Measurements from ENCODE around the gene PSTPIP2. TPM values are rescaled to one million over a fixed set of nuclear protein-coding genes. Genes with fewer than 3 reads are reported as not detected.

PSTPIP2 gene
- total and polyA plus RNA-seq, 2 of the 4 experiments (the other 2 are of a cell fraction): 10.4 to 12.4 TPM

DNA sequence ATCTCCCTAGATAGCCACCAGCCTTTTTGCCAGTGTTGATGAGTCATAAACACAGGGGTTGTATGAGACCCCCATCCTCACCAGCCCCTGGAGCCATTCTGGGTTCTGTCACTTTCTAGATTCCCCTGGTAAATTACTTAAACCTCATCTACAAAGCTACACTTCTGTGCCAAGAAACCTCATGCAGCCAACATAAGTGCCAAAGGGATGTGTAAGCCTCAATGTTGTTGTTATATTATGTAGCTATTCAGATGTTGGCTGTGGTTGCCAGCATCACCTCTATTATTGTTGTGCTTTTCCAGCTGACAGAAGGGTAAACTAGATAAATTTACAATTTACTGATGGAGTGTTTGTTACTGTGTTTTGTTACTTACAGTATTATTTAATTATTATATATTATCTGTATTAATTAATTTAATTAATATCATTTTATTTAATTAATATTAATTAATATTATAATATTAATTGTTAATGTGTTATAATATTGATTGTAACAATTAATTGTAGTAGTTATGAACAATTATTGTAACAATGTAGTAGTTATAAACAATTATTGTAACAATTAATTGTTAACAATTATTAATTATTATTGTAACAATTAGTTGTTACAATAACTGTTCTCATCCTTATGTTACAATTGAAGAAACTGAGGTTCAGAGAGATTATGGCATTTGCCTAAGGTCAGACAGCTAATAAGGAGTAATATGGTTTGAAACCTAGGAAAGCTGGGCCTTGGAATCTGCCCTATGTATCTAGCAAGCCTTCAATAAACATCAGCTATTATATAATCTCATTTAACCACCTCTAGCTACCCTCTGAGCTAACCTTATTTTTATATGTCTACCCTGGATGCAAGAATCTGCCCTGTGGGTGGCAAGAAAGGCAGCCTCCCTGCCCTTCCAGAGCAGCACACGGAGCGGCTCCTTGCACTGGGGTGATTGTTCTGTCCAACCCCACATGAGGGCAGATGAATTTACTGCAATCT is 36.1 kb downstream of the PSTPIP2 start:
- TF ChIP-seq SMC3 (IDR thresholded peaks at IDR 0.05; ENCODE audit: low read depth, low read length) (no peak), RCOR1 (IDR thresholded peaks at IDR 0.05; ENCODE audit: insufficient replicate concordance, low read length) (no peak), BHLHE40 (IDR thresholded peaks at IDR 0.05; ENCODE audit: low read depth, low read length) (no peak), CHD1 (IDR thresholded peaks at IDR 0.05; ENCODE audit: low read depth, low read length) (no peak)
- WGBS, 2 experiments (ENCODE audit: extremely low coverage in 2 of 2, insufficient read length in 1 of 2): no CpG with 5 or more reads among the region's 2 CpGs
- Histone ChIP-seq H3K27ac (ENCODE audit: insufficient read depth, low read length) (no peak overlapping the region), H2AK5ac (ENCODE audit: low read depth, low read length) (no peak overlapping the region), H4K91ac (ENCODE audit: insufficient read depth, low read depth, low read length) (no peak overlapping the region), H3K79me1 (ENCODE audit: low read depth in 1 of 2, low read length in 2 of 2) (peaks cover 5 to 23% of the 10 kb centered on the region in 2 experiments; a peak in 3 of 4 replicates), H3K4me3 (ENCODE audit: insufficient read depth, low read depth, low read length) (no peak overlapping the region), H2BK20ac (ENCODE audit: low read depth, low read length) (no peak overlapping the region), H3K23ac (ENCODE audit: low read depth, low read length) (no peak overlapping the region), H2BK5ac (ENCODE audit: low read depth, low read length, poor library complexity, severe bottlenecking) (no peak overlapping the region), H4K5ac (ENCODE audit: low read depth, low read length) (no peak overlapping the region), H2AK9ac (replicated peaks; ENCODE audit: low read depth, low read length, poor library complexity) (no peak overlapping the region), H4K20me1 (ENCODE audit: insufficient read depth, low read length) (no peaks in the 10 kb centered on the region), H3K4ac (ENCODE audit: low read depth, low read length) (no peak overlapping the region), H3K36me3 (ENCODE audit: control insufficient read depth, insufficient read depth, low read length) (peaks cover 13% of the 10 kb centered on the region), H2BK15ac (ENCODE audit: low read depth, low read length) (no peak overlapping the region), H3K18ac (ENCODE audit: low read depth, low read length) (no peak overlapping the region), H3K14ac (replicated peaks; ENCODE audit: low read depth, low read length) (no peak overlapping the region), H3K27me3 (ENCODE audit: control insufficient read depth, insufficient read depth, low read length) (no peaks in the 10 kb centered on the region), H3K9me1 (ENCODE audit: insufficient read depth, low read length) (peaks cover 9% of the 10 kb centered on the region; the same call in 1 of the 2 replicates), H2BK120ac (ENCODE audit: low read depth, low read length) (no peak overlapping the region), H3K4me1 (ENCODE audit: control insufficient read depth, insufficient read depth, low read length) (no peaks in the 10 kb centered on the region; the same call in 1 of the 2 replicates), H3K4me2 (ENCODE audit: low read depth, low read length) (no peak overlapping the region), H3K9me3 (ENCODE audit: control insufficient read depth, insufficient read depth, low read length) (no peaks in the 10 kb centered on the region), H2AFZ (replicated peaks; ENCODE audit: low read length, poor library complexity) (no peak overlapping the region), H3K9ac (ENCODE audit: low read depth, low read length) (no peak overlapping the region), H3K56ac (ENCODE audit: extremely low read depth, insufficient read depth, low read length) (no peak overlapping the region), H4K8ac (ENCODE audit: low read depth in 2 of 2, low read length in 2 of 2) (no peak overlapping the region)
- dilution Hi-C loops (cut with HindIII; ENCODE audit: low sequenced_read_pairs, unreplicated experiment): no loop called here
- DNase-seq (peak; percentile 72), ATAC-seq (ENCODE audit: low read depth) (peak; percentile 72)
- CTCF ChIA-PET: interaction anchor here (1.2 kb wide), 1 partner anchor 28 kb away, joined by 4 read pairs; no protein-coding TSS in a partner anchor
- POLR2A ChIA-PET (ENCODE audit: unreplicated experiment): no interaction called here
- no TSS peak for BruUV-seq (replicated peaks)
- in situ Hi-C loops (cut with MboI; ENCODE audit: low sequenced_read_pairs): no loop called here
- intact Hi-C loops (cut with micrococcal nuclease): no loop called here

Measured in IMR-90 (cell line).